Trophoblast cell (in vitro differentiated cells and primary cell): Measurements from ENCODE around the gene SPDYE1.
"Not testable (repeated sequence)": the region's sequence is repeated elsewhere in the genome, so short reads cannot be mapped to it uniquely, and the experiment has no call there.

Experiments
- DNase-seq, 2 donors: peaks; one replicate each; pipeline ENCODE4 v3.0.0-alpha.2; 2016
- H2AFZ ChIP-seq: 2 replicates; pipeline ENCODE4 v1.6.1; 2013; ENCODE audit warnings: low read length, moderate library complexity, mild to moderate bottlenecking; ENCODE audit not compliant: insufficient read depth, poor library complexity
- H2AK5ac ChIP-seq: 2 replicates; pipeline ENCODE4 v1.6.1; 2013; ENCODE audit warnings: mild to moderate bottlenecking, low read length
- H2BK120ac ChIP-seq: 2 replicates; pipeline ENCODE4 v1.6.1; 2013; ENCODE audit warnings: low read length, mild to moderate bottlenecking, moderate library complexity; ENCODE audit not compliant: insufficient read depth, poor library complexity
- H2BK12ac ChIP-seq: 2 replicates; pipeline ENCODE4 v1.6.1; 2013; ENCODE audit warnings: mild to moderate bottlenecking, low read length, moderate library complexity
- H2BK5ac ChIP-seq: 2 replicates; pipeline ENCODE4 v1.6.1; 2013; ENCODE audit warnings: low read length, low read depth, moderate library complexity, mild to moderate bottlenecking; ENCODE audit not compliant: poor library complexity
- H3K14ac ChIP-seq: 2 replicates; pipeline ENCODE4 v1.6.1; 2013; ENCODE audit warnings: mild to moderate bottlenecking, low read length
- H3K18ac ChIP-seq: 2 replicates; pipeline ENCODE4 v1.6.1; 2013; ENCODE audit warnings: mild to moderate bottlenecking, low read length
- H3K23ac ChIP-seq: 2 replicates; pipeline ENCODE4 v1.6.1; 2013; ENCODE audit warnings: low read length
- H3K27ac ChIP-seq: 2 replicates; pipeline ENCODE4 v1.5.1; 2013; ENCODE audit warnings: low read depth, mild to moderate bottlenecking, inconsistent platforms, low read length, moderate library complexity
- H3K27me3 ChIP-seq: 2 replicates; pipeline ENCODE4 v1.6.1; 2013; ENCODE audit warnings: inconsistent platforms, mild to moderate bottlenecking, low read length, moderate library complexity; ENCODE audit not compliant: insufficient read depth
- H3K36me3 ChIP-seq, 2 experiments: 1 replicate in 1 of 2; 2 replicates in 1 of 2; pipeline ENCODE4 v1.6.1; 2013; ENCODE audit warnings: low read length in 2 of 2, mild to moderate bottlenecking in 2 of 2, moderate library complexity in 1 of 2; ENCODE audit not compliant: insufficient read depth in 2 of 2, control insufficient read depth in 1 of 2
- H3K4ac ChIP-seq: 2 replicates; pipeline ENCODE4 v1.6.1; 2013; ENCODE audit warnings: low read depth, mild to moderate bottlenecking, low read length, moderate library complexity
- H3K4me1 ChIP-seq, 2 experiments: 1 replicate in 1 of 2; 2 replicates in 1 of 2; pipeline ENCODE4 v1.6.1; 2013; ENCODE audit warnings: low read length in 2 of 2, mild to moderate bottlenecking in 2 of 2, moderate library complexity in 1 of 2; ENCODE audit not compliant: insufficient read depth in 2 of 2, control insufficient read depth in 1 of 2
- H3K4me2 ChIP-seq: 2 replicates; pipeline ENCODE4 v1.6.1; 2013; ENCODE audit warnings: inconsistent platforms, mild to moderate bottlenecking, low read length, moderate library complexity
- H3K4me3 ChIP-seq: 2 replicates; pipeline ENCODE4 v1.5.1; 2013; ENCODE audit warnings: mild to moderate bottlenecking, low read depth, low read length, inconsistent platforms
- H3K79me1 ChIP-seq: one replicate; pipeline ENCODE4 v1.6.1; 2013; ENCODE audit warnings: low read length
- H3K79me2 ChIP-seq: 2 replicates; pipeline ENCODE4 v1.6.1; 2013; ENCODE audit warnings: low read length, mild to moderate bottlenecking; ENCODE audit not compliant: control insufficient read depth, insufficient read depth, poor library complexity
- H3K9ac ChIP-seq: 2 replicates; pipeline ENCODE4 v1.6.1; 2013; ENCODE audit warnings: mild to moderate bottlenecking, low read length
- H3K9me3 ChIP-seq: 2 replicates; pipeline ENCODE4 v1.6.1; 2013; ENCODE audit warnings: low read depth, mild to moderate bottlenecking, control low read depth, inconsistent platforms, low read length; ENCODE audit not compliant: insufficient read depth
- H4K12ac ChIP-seq: 2 replicates; pipeline ENCODE4 v1.6.1; 2013; ENCODE audit warnings: low read depth, mild to moderate bottlenecking, low read length, moderate library complexity
- H4K8ac ChIP-seq: 2 replicates; pipeline ENCODE4 v1.6.1; 2013; ENCODE audit warnings: low read depth, mild to moderate bottlenecking, low read length, moderate library complexity
- H4K91ac ChIP-seq: one replicate; pipeline ENCODE4 v1.6.1; 2013; ENCODE audit warnings: low read depth, mild to moderate bottlenecking, low read length, moderate library complexity
- WGBS: extraction: QIAGEN DNeasy Blood & Tissue Kit; methylation state at CpG from one replicate; pipeline ENCODE4 v1.1.7; 2013; ENCODE audit warnings: missing lambda C conversion rate; ENCODE audit not compliant: insufficient read length, insufficient coverage; ENCODE audit errors: extremely low coverage; 5-methylcytosine and 5-hydroxymethylcytosine counted together

The SPDYE1 gene

DNA sequence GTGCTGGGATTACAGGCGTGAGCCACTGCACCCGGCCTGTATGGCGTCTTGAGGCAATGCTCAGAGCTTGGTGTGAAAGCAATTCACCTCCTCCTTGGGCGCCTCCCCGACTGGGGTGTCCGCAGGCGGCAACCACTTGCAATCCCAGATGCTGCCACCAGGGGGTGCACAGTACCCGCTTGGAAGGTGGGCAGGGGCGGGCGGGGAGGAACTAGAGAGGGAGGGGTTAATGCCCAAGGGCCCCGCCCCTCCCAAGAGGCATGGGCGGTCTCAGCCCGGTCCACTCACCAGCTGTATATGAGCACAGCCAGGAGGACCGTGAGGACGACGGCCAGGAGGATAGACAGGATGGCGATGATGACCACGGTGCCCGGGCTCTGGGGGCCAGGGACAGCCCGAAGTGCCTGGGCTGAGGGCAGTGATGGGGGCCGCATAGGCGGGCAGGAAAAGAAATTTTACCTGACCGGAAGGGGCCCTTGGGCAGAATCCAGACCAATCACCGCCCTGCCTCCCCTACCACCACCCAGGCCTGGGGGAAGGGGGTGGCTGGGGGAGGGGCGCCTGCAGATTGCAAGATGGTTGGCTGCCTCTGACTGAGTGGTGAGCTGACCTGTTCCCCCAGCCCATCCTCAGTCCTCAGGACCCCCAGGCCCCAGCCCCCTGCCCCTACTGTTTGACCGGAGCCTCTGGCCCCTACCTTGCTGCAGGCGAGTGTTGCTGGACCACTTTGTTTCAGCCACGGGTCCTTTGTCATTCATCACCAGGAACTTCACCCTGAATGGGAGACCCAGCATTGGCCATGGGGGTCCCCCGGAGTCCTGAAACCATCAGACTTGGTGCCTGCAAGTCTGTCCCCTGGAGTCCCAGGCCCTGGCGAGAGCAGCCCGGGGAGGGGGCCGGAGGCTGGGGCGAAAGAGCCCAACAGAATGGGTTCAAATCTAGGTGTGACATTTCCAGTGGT lies 11.5 kb upstream of the SPDYE1 start:
- H3K27me3 ChIP-seq, H3K4me3 ChIP-seq, H4K12ac ChIP-seq, H3K14ac ChIP-seq, H3K79me1 ChIP-seq, H2AFZ ChIP-seq, H3K79me2 ChIP-seq, H3K18ac ChIP-seq, H3K4me1 ChIP-seq, H3K23ac ChIP-seq, H2BK12ac ChIP-seq, H3K9ac ChIP-seq, H4K8ac ChIP-seq, H3K4me2 ChIP-seq, H3K4ac ChIP-seq, H3K27ac ChIP-seq, H2BK120ac ChIP-seq, H2BK5ac ChIP-seq, H2AK5ac ChIP-seq, H3K9me3 ChIP-seq, H4K91ac ChIP-seq, H3K36me3 ChIP-seq: not testable (repeated sequence)
- DNase-seq = peak; percentile 64 to 72
- WGBS = no CpG with 5 or more reads among the region's 33 CpGs

DNA sequence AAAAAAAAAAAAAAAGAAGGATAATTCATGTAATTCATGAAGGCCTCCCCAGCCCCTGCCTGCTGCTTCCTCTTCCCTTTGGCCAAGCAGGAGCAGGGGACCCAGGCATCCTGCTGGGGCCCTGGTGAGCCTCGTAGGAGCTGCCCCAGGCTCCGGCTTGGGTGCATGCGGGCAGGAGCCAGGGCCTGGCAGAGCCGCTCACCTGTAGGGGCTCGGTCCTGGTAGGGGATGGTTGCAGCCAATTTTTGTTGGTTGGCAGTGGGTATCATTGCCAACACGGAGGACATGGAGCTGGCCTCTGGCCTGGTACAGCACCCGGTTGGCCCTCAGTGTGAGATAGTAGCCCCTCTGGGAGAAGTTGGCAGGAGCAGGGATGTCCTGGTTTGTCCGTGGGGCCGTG lies 10.2 kb upstream of the SPDYE1 start:
- not testable (repeated sequence) for H3K4me3 ChIP-seq, H4K91ac ChIP-seq, H3K4ac ChIP-seq, H3K27ac ChIP-seq, H3K79me1 ChIP-seq, H2BK120ac ChIP-seq, H3K23ac ChIP-seq, H2AK5ac ChIP-seq, H3K27me3 ChIP-seq, DNase-seq, H3K9ac ChIP-seq, H3K79me2 ChIP-seq, H3K4me1 ChIP-seq, H3K14ac ChIP-seq, H3K9me3 ChIP-seq, H2BK12ac ChIP-seq, H4K8ac ChIP-seq, H4K12ac ChIP-seq, H3K18ac ChIP-seq, H2BK5ac ChIP-seq, H3K36me3 ChIP-seq, H2AFZ ChIP-seq, H3K4me2 ChIP-seq
- WGBS = no CpG with 5 or more reads among the region's 9 CpGs

GRCh38 chr7:43990011-43990585 lies 7.6 kb upstream of the SPDYE1 start:
- not testable (repeated sequence) for H3K27me3 ChIP-seq

DNA sequence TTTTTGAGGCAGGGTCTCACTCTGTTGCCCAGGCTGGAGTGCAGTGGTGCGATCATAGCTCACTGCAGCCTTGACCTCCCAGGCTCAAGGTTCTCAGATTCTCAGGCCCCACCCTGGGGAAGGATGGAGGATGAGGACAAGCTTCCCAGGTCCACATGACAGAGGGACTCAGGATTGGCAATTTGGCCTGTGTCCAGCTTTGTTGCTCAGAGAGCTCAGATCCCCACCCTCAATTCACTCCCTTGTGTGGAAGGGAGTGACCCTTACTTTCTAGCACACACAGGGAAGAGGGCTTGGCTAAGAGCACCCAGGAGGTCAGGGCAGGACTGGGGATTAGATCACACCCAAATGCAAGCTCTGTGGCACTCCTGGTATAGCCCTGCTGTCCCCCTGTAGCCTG lies 6.9 kb upstream of the SPDYE1 start:
- H2BK120ac ChIP-seq, H2AFZ ChIP-seq, H2BK12ac ChIP-seq, H3K36me3 ChIP-seq, H3K27ac ChIP-seq, H3K27me3 ChIP-seq, H3K4me3 ChIP-seq, H3K9ac ChIP-seq, H3K9me3 ChIP-seq, H3K4ac ChIP-seq, H3K18ac ChIP-seq, H3K23ac ChIP-seq, H4K12ac ChIP-seq, DNase-seq, H3K79me1 ChIP-seq, H2BK5ac ChIP-seq, H3K4me1 ChIP-seq, H3K79me2 ChIP-seq, H3K4me2 ChIP-seq, H3K14ac ChIP-seq, H2AK5ac ChIP-seq, H4K91ac ChIP-seq, H4K8ac ChIP-seq: not testable (repeated sequence)
- no CpG with 5 or more reads among the region's 1 CpG for WGBS

More at GRCh38 chr7:43990011-43990585, 7.6 kb upstream of the SPDYE1 start:
- not testable (repeated sequence) for H3K18ac ChIP-seq, H2BK120ac ChIP-seq, H3K14ac ChIP-seq, H3K9ac ChIP-seq, H3K9me3 ChIP-seq, H3K23ac ChIP-seq, H3K27ac ChIP-seq, H2BK5ac ChIP-seq, H2AFZ ChIP-seq, H4K8ac ChIP-seq, H3K36me3 ChIP-seq, H3K79me2 ChIP-seq, H4K91ac ChIP-seq, H3K4ac ChIP-seq, H3K4me2 ChIP-seq, DNase-seq, H2BK12ac ChIP-seq, H4K12ac ChIP-seq, H3K4me3 ChIP-seq, H3K79me1 ChIP-seq, H3K4me1 ChIP-seq, H2AK5ac ChIP-seq
- WGBS = no CpG with 5 or more reads among the region's 12 CpGs
